ENCODE measurements around the gene PGAM5. TPM values are rescaled to one million over a fixed set of nuclear protein-coding genes. Genes with fewer than 3 reads are reported as not detected.

Gene PGAM5
- 37.7 to 59.9 TPM (median 56.8 TPM) in 5 replicates for total RNA-seq (2022; extraction: Qiagen RNA extraction; ENCODE audit: low read depth)

DNA sequence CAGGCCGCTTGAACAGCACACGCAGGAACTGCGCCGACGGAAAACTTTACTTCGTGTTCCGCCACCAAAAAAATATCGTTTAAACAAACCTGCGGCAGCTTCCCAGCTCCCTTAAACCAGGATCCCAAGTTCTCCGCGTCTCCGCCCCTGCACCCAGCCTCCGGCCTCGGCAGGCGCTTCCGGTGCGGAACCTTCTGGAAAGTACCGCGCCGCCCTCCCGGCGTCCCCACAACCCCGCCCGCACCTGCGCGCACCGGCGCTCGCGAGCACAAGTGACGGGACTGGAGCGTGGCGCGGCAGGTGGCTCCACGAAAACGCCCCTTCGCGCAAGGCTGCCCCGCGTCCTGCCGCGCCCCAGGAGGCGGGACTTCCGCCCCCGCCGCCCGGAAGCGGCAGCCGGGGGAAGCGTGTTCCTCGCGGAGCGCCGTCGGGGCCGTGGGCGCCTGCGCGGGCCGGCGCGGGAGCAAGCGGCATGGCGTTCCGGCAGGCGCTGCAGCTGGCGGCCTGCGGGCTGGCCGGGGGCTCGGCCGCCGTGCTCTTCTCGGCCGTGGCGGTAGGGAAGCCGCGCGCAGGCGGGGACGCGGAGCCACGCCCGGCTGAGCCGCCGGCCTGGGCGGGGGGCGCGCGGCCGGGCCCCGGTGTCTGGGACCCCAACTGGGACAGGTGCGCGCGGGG, at the start of gene PGAM5:
PGAM5 (plus strand) TSS at position 438 of the 675 bp plus-strand sequence; CDS start at position 473, 35 bp downstream.

DNA sequence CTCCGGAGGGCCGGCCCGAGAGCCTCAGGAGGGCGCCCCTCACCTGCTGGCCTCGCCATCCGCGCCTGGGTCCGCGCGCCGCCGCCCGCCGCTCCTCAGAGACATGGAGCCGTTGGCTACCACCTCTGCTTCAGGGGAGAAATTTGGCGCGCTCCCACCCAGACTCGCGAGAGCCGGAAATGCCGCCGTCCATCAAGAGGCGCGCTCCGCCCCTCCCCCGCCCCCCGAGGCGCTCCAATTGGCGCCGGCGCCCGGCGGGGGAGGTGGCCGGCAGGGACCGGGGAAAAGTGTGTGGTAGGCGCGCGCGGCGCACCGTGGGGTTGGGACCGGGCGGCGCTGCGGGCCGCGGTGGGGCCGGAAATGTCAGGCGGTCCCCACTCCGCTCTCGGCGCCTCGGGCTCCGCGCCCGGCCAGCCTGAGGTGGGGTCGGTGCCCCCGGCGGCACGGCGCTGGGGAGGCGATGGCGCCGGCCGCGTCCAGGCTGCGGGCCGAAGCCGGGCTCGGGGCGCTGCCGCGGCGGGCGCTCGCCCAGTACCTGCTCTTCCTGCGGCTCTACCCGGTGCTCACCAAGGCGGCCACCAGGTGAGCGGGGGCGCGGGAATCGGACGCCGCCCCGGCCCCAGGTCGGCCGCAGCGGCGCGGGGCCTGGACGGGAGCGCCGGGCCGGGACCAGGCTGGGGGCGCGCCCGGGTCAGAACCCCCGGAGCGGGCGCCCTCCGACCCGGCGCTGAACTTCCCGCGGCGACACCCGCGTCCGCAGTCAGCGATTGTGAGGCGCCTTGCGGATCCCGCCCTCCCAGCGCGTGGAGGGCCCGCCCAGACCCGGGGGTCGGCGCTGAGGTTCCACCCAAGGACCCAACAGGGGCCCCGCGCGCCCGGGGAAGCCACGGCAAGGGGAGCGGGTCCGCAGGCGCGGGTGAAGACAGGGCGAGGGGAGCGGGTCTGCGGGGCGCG, 23.2 kb upstream of the PGAM5 start, which contains the start of the genes POLE and PXMP2:
POLE (minus strand) TSS at position 132 of the 954 bp plus-strand sequence; CDS start at position 105, 27 bp downstream.
PXMP2 (plus strand) TSS at position 377 of the 954 bp plus-strand sequence; CDS start at position 461, 84 bp downstream.

DNA sequence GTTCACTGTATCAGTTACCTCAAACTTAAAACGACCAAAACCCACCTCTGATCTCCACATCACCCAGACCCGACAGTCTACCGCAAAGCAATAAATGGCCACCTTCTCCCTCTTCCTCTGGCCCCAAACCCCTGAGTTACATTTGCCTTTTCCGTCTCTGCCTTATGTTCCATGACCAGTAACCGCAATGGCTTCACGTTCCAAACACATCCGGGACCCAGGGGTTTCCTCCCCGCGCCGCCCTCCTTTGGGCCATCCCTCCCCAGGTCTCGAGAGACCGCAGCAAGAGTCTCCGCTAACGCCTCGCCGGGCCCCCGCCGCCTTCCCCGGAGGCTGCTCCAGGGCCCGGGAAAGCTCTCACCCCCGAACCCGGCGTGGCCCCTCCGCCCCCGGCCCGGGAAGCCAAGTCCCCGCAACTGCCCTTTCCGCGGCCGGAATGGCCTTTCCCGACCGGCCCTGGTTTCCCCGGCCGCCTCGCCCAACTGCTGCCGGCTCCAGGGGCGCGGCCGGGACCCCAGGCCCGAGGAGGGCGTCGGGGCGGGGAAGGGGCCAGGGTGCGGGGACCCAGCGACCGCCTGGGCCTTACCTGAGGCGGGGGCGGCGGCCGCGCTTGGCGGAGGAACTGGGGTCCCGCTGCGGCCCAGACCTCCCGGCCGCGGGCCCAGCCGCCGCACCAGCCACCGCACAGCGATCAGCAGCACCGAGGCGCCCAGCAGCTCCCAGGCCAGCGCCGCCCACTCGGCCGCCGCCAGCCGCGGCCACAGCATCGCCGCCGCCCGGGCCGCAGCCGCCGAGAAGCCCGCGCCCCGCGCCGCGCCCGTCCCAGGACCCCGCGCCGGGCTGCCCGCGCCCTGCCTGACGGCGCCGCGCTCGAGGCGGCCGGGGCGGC, 50.6 kb downstream of the PGAM5 start, which contains the start of gene ANKLE2:
ANKLE2 (minus strand) TSS at position 801 of the 889 bp plus-strand sequence; CDS start at position 767, 34 bp downstream.

Other genes with a start within 250 kb of the PGAM5 start
- 44.2 to 98.4 TPM (median 83.8 TPM) in 5 replicates for gene FBRSL1, start 220.7 kb upstream of the PGAM5 start, total RNA-seq (2022; extraction: Qiagen RNA extraction; ENCODE audit: low read depth)
- gene LRCOL1, start 100.3 kb upstream of the PGAM5 start, total RNA-seq (2022; extraction: Qiagen RNA extraction; ENCODE audit: low read depth), result not detected in 5 replicates
- gene P2RX2, start 92.1 kb upstream of the PGAM5 start, total RNA-seq (2022; extraction: Qiagen RNA extraction; ENCODE audit: low read depth), result not detected in 5 replicates
- gene POLE, start 23.5 kb upstream of the PGAM5 start, total RNA-seq (2022; extraction: Qiagen RNA extraction; ENCODE audit: low read depth), result 46.1 to 50.9 TPM (median 47.5 TPM) in 5 replicates
- 18.4 to 34.0 TPM (median 30.9 TPM) in 5 replicates for gene PXMP2, start 23.3 kb upstream of the PGAM5 start, total RNA-seq (2022; extraction: Qiagen RNA extraction; ENCODE audit: low read depth)
- 67.2 to 86.2 TPM (median 82.7 TPM) in 5 replicates for gene ANKLE2, start 51.0 kb downstream of the PGAM5 start, total RNA-seq (2022; extraction: Qiagen RNA extraction; ENCODE audit: low read depth)
- 16.7 to 25.7 TPM (median 23.4 TPM) in 5 replicates for gene GOLGA3, start 118.0 kb downstream of the PGAM5 start, total RNA-seq (2022; extraction: Qiagen RNA extraction; ENCODE audit: low read depth)
- 19.9 to 26.7 TPM (median 21.7 TPM) in 5 replicates for gene CHFR, start 176.8 kb downstream of the PGAM5 start, total RNA-seq (2022; extraction: Qiagen RNA extraction; ENCODE audit: low read depth)
- 2.4 to 4.3 TPM (median 3.8 TPM) in 5 replicates for gene ZNF605, start 245.5 kb downstream of the PGAM5 start, total RNA-seq (2022; extraction: Qiagen RNA extraction; ENCODE audit: low read depth)

Data from A549 treated with ZK216348 at 1 μM for 4 hours (cell line).